NK-92 (cell line): Measurements from ENCODE around the gene PTPRN2.
"Not testable (repeated sequence)": the region's sequence is repeated elsewhere in the genome, so short reads cannot be mapped to it uniquely, and the experiment has no call there.

ENCODE experiments used
- DNase-seq: peaks from one replicate; lab custom pipeline; 2025; ENCODE audit not compliant: unreplicated experiment; lab: John Stamatoyannopoulos, UW

Gene PTPRN2

GRCh38 chr7:157850481-157851444 lies 736.9 kb downstream of the PTPRN2 start:
- DNase-seq, result no peak

- DNase-seq, result no peak
These were observed 737.9 kb downstream of the PTPRN2 start for GRCh38 chr7:157849726-157850125.

GRCh38 chr7:157849341-157849596 lies 738.4 kb downstream of the PTPRN2 start:
- no peak for DNase-seq

GRCh38 chr7:157848508-157849340 lies 738.9 kb downstream of the PTPRN2 start:
- no peak for DNase-seq

- DNase-seq, result not testable (repeated sequence)
These were observed 739.7 kb downstream of the PTPRN2 start for GRCh38 chr7:157847756-157848487.

- not testable (repeated sequence) for DNase-seq
These were observed 740.9 kb downstream of the PTPRN2 start for GRCh38 chr7:157846746-157847145.

GRCh38 chr7:157846271-157846670 lies 741.4 kb downstream of the PTPRN2 start:
- no peak for DNase-seq

- no peak for DNase-seq
These were observed 742.3 kb downstream of the PTPRN2 start for GRCh38 chr7:157845203-157845835.

GRCh38 chr7:157844611-157845010 lies 743.0 kb downstream of the PTPRN2 start:
- no peak for DNase-seq

GRCh38 chr7:157844141-157844540 lies 743.5 kb downstream of the PTPRN2 start:
- DNase-seq, result no peak

- no peak for DNase-seq
These were observed 744.1 kb downstream of the PTPRN2 start for GRCh38 chr7:157843336-157844140.

GRCh38 chr7:157841773-157842370 lies 745.8 kb downstream of the PTPRN2 start:
- no peak for DNase-seq

- no peak for DNase-seq
These were observed 746.5 kb downstream of the PTPRN2 start for GRCh38 chr7:157840914-157841772.

GRCh38 chr7:157840174-157840913 lies 747.3 kb downstream of the PTPRN2 start:
- DNase-seq, result no peak

GRCh38 chr7:157839672-157840167 lies 747.9 kb downstream of the PTPRN2 start:
- DNase-seq, result no peak

GRCh38 chr7:157839226-157839625 lies 748.4 kb downstream of the PTPRN2 start:
- DNase-seq, result no peak

- no peak for DNase-seq
These were observed 750.1 kb downstream of the PTPRN2 start for GRCh38 chr7:157837561-157837960.

- no peak for DNase-seq
These were observed 750.6 kb downstream of the PTPRN2 start for GRCh38 chr7:157837047-157837446.
